GM18517 (cell line): ENCODE results near the gene CLIP2.
"Not testable (repeated sequence)": the region's sequence is repeated elsewhere in the genome, so short reads cannot be mapped to it uniquely, and the experiment has no call there.

Experiments used
- ATAC-seq: cut with Tn5 transposase; IDR thresholded peaks from one replicate; pipeline ENCODE4 v1.9.1; 2021; ENCODE audit warnings: mild to moderate bottlenecking, moderate library complexity; ENCODE audit not compliant: unreplicated experiment

CLIP2 gene

GRCh38 chr7:74294191-74294998 lies 5.2 kb downstream of the CLIP2 start:
- ATAC-seq, result no peak

- no peak for ATAC-seq
These were observed 8.5 kb downstream of the CLIP2 start for GRCh38 chr7:74297516-74298233.

- ATAC-seq, result no peak
These were observed 10.2 kb downstream of the CLIP2 start for GRCh38 chr7:74299401-74299800.

GRCh38 chr7:74300926-74301325 lies 11.7 kb downstream of the CLIP2 start:
- ATAC-seq, result no peak

GRCh38 chr7:74302745-74303221 lies 13.6 kb downstream of the CLIP2 start:
- no peak for ATAC-seq

- no peak for ATAC-seq
These were observed 15.3 kb downstream of the CLIP2 start for GRCh38 chr7:74304550-74304949.

- no peak for ATAC-seq
These were observed 17.0 kb downstream of the CLIP2 start for GRCh38 chr7:74306004-74306729.

GRCh38 chr7:74306730-74307469 lies 17.7 kb downstream of the CLIP2 start:
- ATAC-seq, result no peak

GRCh38 chr7:74307738-74308505 lies 18.7 kb downstream of the CLIP2 start:
- no peak for ATAC-seq

- no peak for ATAC-seq
These were observed 20.0 kb downstream of the CLIP2 start for GRCh38 chr7:74309181-74309580.

- no peak for ATAC-seq
These were observed 22.1 kb downstream of the CLIP2 start for GRCh38 chr7:74311305-74311744.

- ATAC-seq, result no peak
These were observed 23.3 kb downstream of the CLIP2 start for GRCh38 chr7:74312418-74313028.

- ATAC-seq, result not testable (repeated sequence)
These were observed 26.7 kb downstream of the CLIP2 start for GRCh38 chr7:74315891-74316290.

- ATAC-seq, result no peak
These were observed 28.1 kb downstream of the CLIP2 start for GRCh38 chr7:74317146-74317782.

GRCh38 chr7:74318043-74318442 lies 28.8 kb downstream of the CLIP2 start:
- ATAC-seq, result no peak

GRCh38 chr7:74320645-74321221 lies 31.5 kb downstream of the CLIP2 start:
- ATAC-seq, result no peak

- ATAC-seq, result not testable (repeated sequence)
These were observed 33.7 kb downstream of the CLIP2 start for GRCh38 chr7:74322892-74323291.

GRCh38 chr7:74324531-74325209 lies 35.5 kb downstream of the CLIP2 start:
- ATAC-seq, result no peak
